ENCODE measurements around the gene NANP. TPM values are rescaled to one million over a fixed set of nuclear protein-coding genes. Genes with fewer than 3 reads are reported as not detected.

NANP gene
- total and polyA plus RNA-seq, 2 of the 4 experiments (the other 2 are of a cell fraction) = 4.9 to 7.2 TPM

- Histone ChIP-seq H3K14ac (replicated peaks; ENCODE audit: low read depth, low read length) (no peak overlapping the region), H4K20me1 (ENCODE audit: insufficient read depth, low read length) (peaks cover 9% of the 10 kb centered on the region; the same call in 1 of the 2 replicates), H2AFZ (replicated peaks; ENCODE audit: low read length, poor library complexity) (no peak overlapping the region), H3K4me2 (ENCODE audit: low read depth, low read length) (no peak overlapping the region), H2BK15ac (ENCODE audit: low read depth, low read length) (no peak overlapping the region), H3K79me1 (ENCODE audit: low read depth in 1 of 2, low read length in 2 of 2) (peaks cover 20 to 54% of the 10 kb centered on the region in 2 experiments), H3K56ac (ENCODE audit: extremely low read depth, insufficient read depth, low read length) (no peak overlapping the region), H3K4me1 (ENCODE audit: control insufficient read depth, insufficient read depth, low read length) (peaks cover 10% of the 10 kb centered on the region), H2AK9ac (replicated peaks; ENCODE audit: low read depth, low read length, poor library complexity) (no peak overlapping the region), H4K5ac (ENCODE audit: low read depth, low read length) (no peak overlapping the region), H2AK5ac (ENCODE audit: low read depth, low read length) (peak overlapping the region; percentile 39; the same call in 1 of the 2 replicates), H2BK120ac (ENCODE audit: low read depth, low read length) (no peak overlapping the region), H3K36me3 (ENCODE audit: control insufficient read depth, insufficient read depth, low read length) (peaks cover 4% of the 10 kb centered on the region; the same call in 1 of the 2 replicates), H3K9ac (ENCODE audit: low read depth, low read length) (no peak overlapping the region), H2BK20ac (ENCODE audit: low read depth, low read length) (no peak overlapping the region), H3K23ac (ENCODE audit: low read depth, low read length) (no peak overlapping the region), H2BK5ac (ENCODE audit: low read depth, low read length, poor library complexity, severe bottlenecking) (no peak overlapping the region), H3K27ac (ENCODE audit: insufficient read depth, low read length) (no peak overlapping the region), H3K27me3 (ENCODE audit: control insufficient read depth, insufficient read depth, low read length) (no peaks in the 10 kb centered on the region), H4K91ac (ENCODE audit: insufficient read depth, low read depth, low read length) (no peak overlapping the region), H3K4me3 (ENCODE audit: insufficient read depth, low read depth, low read length) (no peak overlapping the region), H3K18ac (ENCODE audit: low read depth, low read length) (no peak overlapping the region), H3K4ac (ENCODE audit: low read depth, low read length) (no peak overlapping the region), H4K8ac (ENCODE audit: low read depth in 2 of 2, low read length in 2 of 2) (no peak overlapping the region), H3K9me3 (ENCODE audit: control insufficient read depth, insufficient read depth, low read length) (no peaks in the 10 kb centered on the region), H3K9me1 (ENCODE audit: insufficient read depth, low read length) (peaks cover 5% of the 10 kb centered on the region; the same call in 1 of the 2 replicates)
- in situ Hi-C loops (cut with MboI; ENCODE audit: low sequenced_read_pairs) = no loop called here
- intact Hi-C loops (cut with micrococcal nuclease) = no loop called here
- ATAC-seq (ENCODE audit: low read depth) (no peak), DNase-seq (no peak)
- TF ChIP-seq CHD1 (IDR thresholded peaks at IDR 0.05; ENCODE audit: low read depth, low read length) (no peak), RFX5 (IDR thresholded peaks at IDR 0.05; ENCODE audit: low read depth, low read length) (no peak), MAZ (IDR thresholded peaks at IDR 0.05; ENCODE audit: borderline replicate concordance, low read depth, low read length) (no peak), NFE2L2 (IDR thresholded peaks at IDR 0.05; ENCODE audit: low read depth, low read length) (no peak), BHLHE40 (IDR thresholded peaks at IDR 0.05; ENCODE audit: low read depth, low read length) (no peak), USF2 (IDR thresholded peaks at IDR 0.05; ENCODE audit: low read depth, low read length) (no peak), RCOR1 (IDR thresholded peaks at IDR 0.05; ENCODE audit: insufficient replicate concordance, low read length) (no peak)
- ChIA-PET CTCF (no interaction called here), POLR2A (ENCODE audit: unreplicated experiment) (no interaction called here)
- dilution Hi-C loops (cut with HindIII; ENCODE audit: low sequenced_read_pairs, unreplicated experiment) = no loop called here
- no CpG with 5 or more reads among the region's 2 CpGs for WGBS, 2 experiments (ENCODE audit: extremely low coverage in 2 of 2, insufficient read length in 1 of 2)
- no TSS peak for BruUV-seq (replicated peaks)
Observed at GRCh38 chr20:25571240-25571639, 52.6 kb downstream of the NANP start.
